Colonic mucosa (tissue), 4 donors: ENCODE measurements around the gene CCDC178. TPM values are rescaled to one million over a fixed set of nuclear protein-coding genes. Genes with fewer than 3 reads are reported as not detected.

ENCODE experiments used
- DNase-seq: peaks from one replicate; pipeline ENCODE4 v3.0.0-alpha.2; 2020
- H3K27ac ChIP-seq: fragments of 200-600 bp; one replicate; pipeline ENCODE4 v1.8.0; 2021
- H3K27me3 ChIP-seq: fragments of 200-600 bp; one replicate; pipeline ENCODE4 v1.8.0; 2021
- H3K36me3 ChIP-seq: fragments of 200-600 bp; one replicate; pipeline ENCODE4 v1.8.0; 2021
- H3K4me1 ChIP-seq: fragments of 200-600 bp; one replicate; pipeline ENCODE4 v1.8.0; 2021; ENCODE audit warnings: mild to moderate bottlenecking
- H3K4me3 ChIP-seq: fragments of 200-600 bp; one replicate; pipeline ENCODE4 v1.8.0; 2021
- H3K9ac ChIP-seq, 2 donors: one replicate each; pipeline ENCODE4 v1.7.0; 2013; ENCODE audit warnings: control low read depth in 2 of 2, low read depth in 2 of 2, low read length in 2 of 2
- H3K9me3 ChIP-seq: fragments of 200-600 bp; one replicate; pipeline ENCODE4 v1.8.0; 2021
- intact Hi-C: fragments of 100-400 bp; cut with DNase I; formaldehyde crosslinking; loops from one replicate; pipeline ENCODE4 v1.14.1; 2022
- total RNA-seq, 2 donors: library from RNA; stranded (reverse); fragmentation: NEBNext Ultra II Directional in 1 of 2; extraction: Animal tissue kit (Norgen Biotek cat#: 25700) in 1 of 2; gene quantifications; one replicate each; pipeline ENCODE4 v1.2.1, GENCODE V29; 2021
- TF ChIP-seq, protein P1 (sequence below): fragments of 200-600 bp; IDR thresholded peaks from one replicate; pipeline ENCODE4 v1.8.0; 2022; ENCODE audit warnings: antibody characterized with exemption, mild to moderate bottlenecking
- donor health status: healthy.
- donor health status: DM: no; HTN: no; CAD: no.
- donor health status: DM: no; HTN: no; CAD: no.

The CCDC178 gene
- total RNA-seq, 2 donors from 2014 or later: not detected

DNA sequence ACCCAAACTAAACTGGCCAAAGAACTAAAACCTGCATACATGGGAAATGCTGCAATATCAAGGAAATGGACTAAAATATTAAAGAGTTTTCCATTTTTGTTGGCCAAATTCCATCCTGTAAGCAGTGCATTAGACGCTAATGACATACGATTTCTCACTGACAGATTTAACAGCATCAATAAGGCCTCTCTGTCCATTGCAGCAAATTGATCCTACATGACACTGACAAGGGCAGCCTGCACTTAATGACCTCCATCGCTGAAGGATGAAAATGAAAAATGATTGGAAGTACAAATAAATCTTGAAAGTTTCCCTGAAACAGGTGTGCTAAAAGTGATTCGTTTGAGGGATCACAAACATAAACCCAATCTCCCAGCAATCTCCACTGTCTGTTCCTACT is 350.1 kb downstream of the CCDC178 start:
- Histone ChIP-seq H3K4me3 (no peak overlapping the region), H3K9ac (no peak overlapping the region), H3K27ac (no peak overlapping the region), H3K36me3 (no peaks in the 10 kb centered on the region), H3K27me3 (no peaks in the 10 kb centered on the region), H3K9me3 (no peaks in the 10 kb centered on the region), H3K4me1 (no peaks in the 10 kb centered on the region)
- DNase-seq: no peak
- TF ChIP-seq, protein P1, sequence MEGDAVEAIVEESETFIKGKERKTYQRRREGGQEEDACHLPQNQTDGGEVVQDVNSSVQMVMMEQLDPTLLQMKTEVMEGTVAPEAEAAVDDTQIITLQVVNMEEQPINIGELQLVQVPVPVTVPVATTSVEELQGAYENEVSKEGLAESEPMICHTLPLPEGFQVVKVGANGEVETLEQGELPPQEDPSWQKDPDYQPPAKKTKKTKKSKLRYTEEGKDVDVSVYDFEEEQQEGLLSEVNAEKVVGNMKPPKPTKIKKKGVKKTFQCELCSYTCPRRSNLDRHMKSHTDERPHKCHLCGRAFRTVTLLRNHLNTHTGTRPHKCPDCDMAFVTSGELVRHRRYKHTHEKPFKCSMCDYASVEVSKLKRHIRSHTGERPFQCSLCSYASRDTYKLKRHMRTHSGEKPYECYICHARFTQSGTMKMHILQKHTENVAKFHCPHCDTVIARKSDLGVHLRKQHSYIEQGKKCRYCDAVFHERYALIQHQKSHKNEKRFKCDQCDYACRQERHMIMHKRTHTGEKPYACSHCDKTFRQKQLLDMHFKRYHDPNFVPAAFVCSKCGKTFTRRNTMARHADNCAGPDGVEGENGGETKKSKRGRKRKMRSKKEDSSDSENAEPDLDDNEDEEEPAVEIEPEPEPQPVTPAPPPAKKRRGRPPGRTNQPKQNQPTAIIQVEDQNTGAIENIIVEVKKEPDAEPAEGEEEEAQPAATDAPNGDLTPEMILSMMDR: no peak
- intact Hi-C loops: no loop called here

- no peaks in the 10 kb centered on the region for H3K36me3 ChIP-seq
- TF ChIP-seq, protein P1: no peak
- no peak for DNase-seq
Observed at GRCh38 chr18:33076601-33077000, 363.9 kb downstream of the CCDC178 start.

GRCh38 chr18:33074125-33074524 is 366.4 kb downstream of the CCDC178 start:
- TF ChIP-seq, protein P1: no peak
- Histone ChIP-seq H3K9ac (no peak overlapping the region), H3K4me1 (no peaks in the 10 kb centered on the region), H3K9me3 (no peaks in the 10 kb centered on the region), H3K36me3 (no peaks in the 10 kb centered on the region), H3K27me3 (no peaks in the 10 kb centered on the region), H3K27ac (no peak overlapping the region), H3K4me3 (no peak overlapping the region)
- intact Hi-C loops: no loop called here
- DNase-seq: no peak

More at GRCh38 chr18:33076601-33077000, 363.9 kb downstream of the CCDC178 start:
- Histone ChIP-seq H3K9ac (no peak overlapping the region), H3K9me3 (no peaks in the 10 kb centered on the region), H3K4me1 (peaks cover 3% of the 10 kb centered on the region), H3K4me3 (no peak overlapping the region), H3K27me3 (no peaks in the 10 kb centered on the region), H3K27ac (no peak overlapping the region)
- intact Hi-C loops: no loop called here

DNA sequence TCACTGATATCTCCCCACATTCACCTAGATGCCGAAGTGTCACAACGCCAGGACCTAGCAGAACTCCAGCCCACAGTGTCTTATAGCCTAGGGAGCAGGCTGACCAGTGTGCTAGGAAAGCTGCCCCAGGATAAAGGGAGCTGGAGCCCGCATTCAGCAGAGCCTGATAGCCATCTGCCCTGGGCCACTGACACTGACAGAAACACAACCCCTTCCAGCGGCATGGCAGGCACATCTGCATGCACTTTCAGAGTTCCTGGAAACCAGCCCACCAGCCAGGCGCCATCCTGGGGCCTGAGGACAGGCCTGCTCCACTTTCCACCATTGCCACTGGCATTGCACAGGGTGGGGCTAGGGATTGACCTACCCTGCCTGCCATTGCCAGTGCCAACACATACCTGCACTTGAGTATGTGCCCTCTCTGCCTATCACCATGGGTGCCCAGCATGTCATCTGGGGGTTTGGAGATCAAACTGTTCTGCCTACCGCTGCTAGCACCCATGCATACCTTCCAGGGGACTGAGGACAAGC is 377.6 kb downstream of the CCDC178 start:
- no peak for DNase-seq
- Histone ChIP-seq H3K4me1 (no peaks in the 10 kb centered on the region), H3K27ac (no peak overlapping the region), H3K9me3 (no peaks in the 10 kb centered on the region), H3K4me3 (no peak overlapping the region), H3K27me3 (no peaks in the 10 kb centered on the region), H3K9ac (no peak overlapping the region), H3K36me3 (no peaks in the 10 kb centered on the region)
- TF ChIP-seq, protein P1: no peak
- intact Hi-C loops: no loop called here

GRCh38 chr18:33052886-33053285 is 387.6 kb downstream of the CCDC178 start:
- Histone ChIP-seq H3K9ac (no peak overlapping the region), H3K27ac (no peak overlapping the region), H3K4me1 (no peaks in the 10 kb centered on the region), H3K36me3 (no peaks in the 10 kb centered on the region), H3K9me3 (no peaks in the 10 kb centered on the region), H3K27me3 (no peaks in the 10 kb centered on the region), H3K4me3 (no peak overlapping the region)
- intact Hi-C loops: no loop called here
- TF ChIP-seq, protein P1: no peak
- no peak for DNase-seq
